ENCODE data around the gene RBBP9.
"Not testable (repeated sequence)": the region's sequence is repeated elsewhere in the genome, so short reads cannot be mapped to it uniquely, and the experiment has no call there.

The RBBP9 gene

DNA sequence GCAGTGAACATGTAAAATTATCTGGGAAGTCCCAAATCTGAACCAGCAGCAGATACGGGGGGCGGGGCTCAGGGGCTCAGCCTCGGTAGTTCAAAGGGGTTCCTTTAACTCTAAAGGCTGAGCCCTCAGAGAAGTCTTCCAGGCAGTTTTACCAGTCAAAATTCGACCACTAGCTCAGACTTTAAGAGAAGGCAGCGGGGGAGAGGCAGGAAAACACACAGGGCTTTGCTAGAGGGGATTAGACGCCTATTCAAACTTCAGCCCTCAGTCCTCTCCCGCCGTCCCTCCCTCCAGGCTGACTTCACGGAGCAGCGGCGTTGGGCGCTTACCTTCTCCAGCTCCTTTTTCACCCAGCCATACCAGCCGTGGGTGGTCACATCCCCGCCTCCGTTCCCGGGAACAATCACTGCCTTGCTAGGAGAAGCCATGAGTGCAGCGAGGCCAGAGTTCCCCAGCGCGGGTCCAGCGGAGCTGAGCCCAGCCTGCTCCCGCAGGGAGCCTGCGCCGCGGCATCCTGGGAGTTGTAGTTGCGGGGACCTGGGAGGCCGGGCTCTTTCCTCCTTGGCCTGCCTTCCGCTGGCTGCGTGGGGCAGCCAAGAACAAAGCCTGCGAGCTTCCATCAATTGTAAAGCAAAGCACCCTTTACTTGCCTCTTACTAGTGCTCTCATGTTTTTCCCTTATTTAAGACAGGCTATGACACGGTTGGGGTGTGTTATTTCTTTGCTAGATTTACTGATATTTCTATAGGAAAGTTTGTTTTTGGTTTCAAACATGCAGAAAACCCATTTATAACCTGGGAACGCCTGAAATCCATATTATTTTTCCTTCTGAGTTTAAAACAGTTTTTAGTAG is at the start of gene RBBP9:
Gene RBBP9, minus strand, starts transcription at position 486 of the 853 bp plus-strand sequence. Its CDS starts 58 bp downstream, at position 428.
- peak; percentile 78 for DNase-seq (ENCODE audit: low spot score)

DNA sequence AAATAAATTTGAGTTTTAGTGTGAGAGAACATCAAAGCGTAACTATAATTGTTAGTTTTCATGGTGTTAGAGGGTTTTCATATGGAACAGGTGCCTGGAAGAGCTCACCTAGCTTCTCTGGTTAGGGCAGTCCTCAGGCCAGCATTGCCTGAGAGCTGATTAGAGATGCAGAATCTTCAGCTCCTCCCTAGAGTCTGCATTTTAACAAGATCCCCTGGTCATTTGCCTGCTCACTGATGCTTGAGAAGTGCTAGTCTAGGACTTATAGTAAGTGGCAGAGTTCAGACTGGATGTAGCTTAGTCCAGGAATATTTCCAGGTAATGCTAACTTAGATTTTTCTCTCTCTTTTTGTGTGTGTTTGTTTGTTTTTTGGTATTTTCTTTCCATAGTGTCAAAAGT is 48.5 kb upstream of the RBBP9 start:
- DNase-seq (ENCODE audit: low spot score), result no peak

DNA sequence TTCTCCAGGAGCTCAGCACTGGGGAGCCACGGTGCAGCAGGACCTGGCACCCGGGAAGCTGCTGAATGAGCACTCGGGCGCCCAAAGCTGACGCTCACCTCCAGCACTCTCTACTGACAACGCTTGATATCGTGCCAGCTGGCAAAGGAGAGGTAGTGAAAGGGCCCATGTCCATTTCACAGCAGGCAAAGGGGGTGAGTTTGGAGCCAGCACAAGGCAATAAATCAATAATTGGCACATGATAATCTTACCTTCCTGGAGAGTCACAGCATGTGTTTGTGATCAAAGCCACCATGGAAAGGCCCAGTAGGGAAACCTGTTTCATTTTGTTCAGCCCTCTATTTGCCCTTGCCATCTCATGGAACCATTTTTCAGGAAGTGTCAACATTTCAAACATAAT is 46.9 kb upstream of the RBBP9 start:
- no peak for DNase-seq (ENCODE audit: low spot score)

DNA sequence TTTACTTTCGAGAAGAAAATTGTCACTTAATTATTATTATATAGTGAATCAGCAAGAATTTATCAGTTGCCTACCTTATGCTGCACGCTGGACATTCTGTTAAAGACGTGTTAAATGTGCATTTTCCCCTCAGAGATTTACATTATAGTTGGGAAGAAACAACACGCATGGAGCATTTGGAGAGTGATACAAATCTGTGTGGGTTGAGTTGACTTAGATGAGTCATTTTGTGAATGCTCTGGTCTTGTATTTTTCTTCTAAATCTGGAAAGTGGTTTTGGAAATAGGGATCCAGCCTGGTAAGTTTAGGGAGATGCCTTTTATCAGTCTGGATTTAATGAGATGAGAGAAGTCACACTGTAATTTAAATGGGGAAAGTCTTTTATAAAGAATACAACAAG is 46.2 kb upstream of the RBBP9 start:
- DNase-seq (ENCODE audit: low spot score), result no peak

DNA sequence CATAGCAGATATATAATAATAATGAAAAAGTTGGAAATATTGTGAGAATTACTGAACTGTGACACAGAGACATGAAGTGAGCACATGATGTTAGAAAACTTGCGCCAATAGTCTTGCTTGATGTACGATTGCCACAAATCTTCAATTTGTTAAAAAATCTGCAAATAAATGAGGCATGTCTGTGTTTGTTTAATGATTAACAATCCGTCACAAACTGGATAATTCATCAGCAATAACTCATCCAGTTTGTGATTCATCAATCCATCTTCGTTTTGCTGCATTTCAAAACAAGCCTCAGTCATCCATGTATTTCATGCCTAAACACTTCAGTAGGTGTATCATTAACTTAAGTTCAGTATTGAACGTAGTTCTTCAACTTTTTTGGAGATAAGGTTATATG is 44.7 kb upstream of the RBBP9 start:
- no peak for DNase-seq (ENCODE audit: low spot score)

DNA sequence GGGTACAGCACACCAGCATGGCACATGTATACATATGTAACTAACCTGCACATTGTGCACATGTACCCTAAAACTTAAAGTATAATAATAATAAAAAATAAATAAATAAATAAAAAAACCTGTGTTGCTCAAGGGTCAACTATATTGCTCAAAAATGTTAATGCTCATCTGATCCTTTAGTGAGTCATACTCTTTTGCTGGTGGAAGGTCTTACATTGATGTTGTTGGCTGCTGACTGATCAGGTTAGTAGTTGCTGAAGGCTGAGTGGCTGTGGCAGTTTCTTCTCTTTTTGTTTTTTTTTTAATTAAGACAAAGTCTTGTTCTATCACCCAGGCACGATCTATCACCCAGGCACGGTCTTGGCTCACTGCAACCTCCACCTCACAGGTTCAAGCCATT is 40.6 kb upstream of the RBBP9 start:
- no peak for DNase-seq (ENCODE audit: low spot score)

DNA sequence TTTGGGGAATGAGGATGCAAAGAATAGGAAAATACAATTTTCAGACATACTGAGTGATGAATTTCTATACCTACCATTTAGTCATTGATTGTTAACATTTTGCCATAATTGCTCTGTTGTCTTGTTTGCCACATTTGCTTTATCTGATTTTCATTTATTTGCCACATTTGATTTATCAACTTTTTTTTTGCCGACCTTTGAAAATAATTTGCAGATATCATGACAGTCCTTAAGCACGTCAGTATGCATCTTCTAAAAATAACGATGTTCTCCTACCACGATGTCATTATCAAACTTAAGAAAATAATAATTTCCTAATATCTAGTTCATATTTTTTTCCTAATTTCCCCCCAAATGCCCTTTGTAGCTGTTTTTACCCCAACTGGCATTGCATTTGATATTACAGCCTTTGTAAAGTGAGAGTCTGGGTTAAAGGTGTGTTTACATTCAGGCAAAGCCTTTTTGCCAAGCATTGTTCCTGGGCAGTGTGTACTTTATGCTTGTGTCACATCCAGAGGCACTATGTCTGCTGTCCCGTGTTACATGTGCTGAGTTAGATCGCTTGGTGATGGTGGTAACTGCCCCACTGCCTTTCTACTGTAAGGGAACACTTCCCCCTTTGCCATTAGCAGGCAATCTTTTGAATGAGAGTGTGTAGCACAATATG is 37.1 kb upstream of the RBBP9 start:
- DNase-seq (ENCODE audit: low spot score), result no peak

DNA sequence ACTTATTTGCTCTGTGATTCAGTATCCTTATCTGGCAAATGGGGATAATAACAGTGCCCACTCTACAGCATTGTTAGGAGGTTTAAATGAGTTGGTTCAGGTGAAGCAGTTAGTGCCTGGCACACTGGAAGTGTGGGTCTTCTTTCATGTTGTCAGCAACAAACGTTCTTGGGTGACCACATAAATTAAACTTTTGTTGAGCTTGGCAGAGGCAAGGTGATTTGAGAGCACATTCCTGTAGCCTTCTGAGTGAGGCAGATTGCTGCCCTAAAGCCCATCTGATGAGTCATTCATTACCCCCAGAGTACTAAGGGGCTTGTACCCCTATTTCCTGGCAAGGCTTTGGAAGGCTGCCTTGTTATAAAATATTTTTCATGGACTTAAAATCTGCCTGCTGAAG is 36.5 kb upstream of the RBBP9 start:
- DNase-seq (ENCODE audit: low spot score), result no peak

DNA sequence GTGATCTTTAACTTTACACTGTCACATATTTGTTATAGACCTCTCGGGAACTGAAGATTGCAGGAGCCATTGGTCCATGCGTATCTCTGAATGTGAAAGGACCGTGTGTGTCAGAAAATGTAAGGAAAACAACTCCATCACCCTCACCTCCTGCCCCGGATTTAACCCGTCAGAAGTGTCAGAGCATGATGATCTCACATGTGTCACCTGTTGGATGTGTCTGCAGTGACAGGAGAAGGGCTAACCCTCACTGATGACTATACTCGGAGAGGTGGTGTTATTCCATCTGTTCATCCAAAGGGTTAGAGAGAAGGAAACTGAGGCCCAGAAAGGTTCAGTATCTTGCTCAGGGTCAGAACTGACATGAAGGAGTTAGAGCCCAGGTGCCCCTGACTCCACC is 35.6 kb upstream of the RBBP9 start:
- no peak for DNase-seq (ENCODE audit: low spot score)

DNA sequence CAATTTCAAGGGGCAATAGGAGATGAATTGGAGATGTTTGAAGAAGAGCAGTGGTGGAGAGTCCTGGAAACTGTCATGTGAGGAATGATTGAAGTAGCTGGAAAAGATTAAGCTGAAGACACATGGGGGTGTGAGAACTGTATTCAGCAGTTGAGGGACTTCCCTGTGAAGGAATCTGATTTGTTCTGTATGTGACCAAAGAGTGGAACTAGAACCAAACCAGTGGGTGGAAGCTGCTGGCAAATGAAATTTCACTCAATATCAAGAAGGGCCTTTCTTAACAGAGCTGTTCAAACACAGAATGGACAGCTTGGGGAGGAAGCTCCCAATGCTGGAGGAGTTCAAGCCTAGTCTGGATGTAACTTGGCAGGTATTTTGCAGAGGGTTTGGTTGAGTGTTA is 32.0 kb upstream of the RBBP9 start:
- DNase-seq (ENCODE audit: low spot score), result no peak

DNA sequence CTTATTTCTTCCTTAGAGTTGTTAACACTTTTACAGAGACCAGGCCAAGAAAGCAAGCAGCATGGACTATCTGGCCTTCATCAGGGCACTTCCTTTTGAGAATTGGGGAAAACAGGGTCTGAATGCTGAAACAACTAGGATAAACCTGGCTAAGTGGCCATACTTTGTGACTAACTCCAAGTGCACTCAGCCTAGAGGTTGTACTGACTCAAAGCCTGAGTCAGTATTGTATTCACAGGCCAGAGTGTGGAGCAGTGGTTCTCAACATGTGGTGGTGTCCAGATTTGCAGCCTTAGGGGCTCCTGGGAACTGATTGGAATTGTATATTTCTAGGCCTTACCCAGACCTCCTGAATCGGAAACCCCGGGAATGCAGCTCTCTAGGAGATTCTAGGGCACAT is 30.8 kb upstream of the RBBP9 start:
- no peak for DNase-seq (ENCODE audit: low spot score)

DNA sequence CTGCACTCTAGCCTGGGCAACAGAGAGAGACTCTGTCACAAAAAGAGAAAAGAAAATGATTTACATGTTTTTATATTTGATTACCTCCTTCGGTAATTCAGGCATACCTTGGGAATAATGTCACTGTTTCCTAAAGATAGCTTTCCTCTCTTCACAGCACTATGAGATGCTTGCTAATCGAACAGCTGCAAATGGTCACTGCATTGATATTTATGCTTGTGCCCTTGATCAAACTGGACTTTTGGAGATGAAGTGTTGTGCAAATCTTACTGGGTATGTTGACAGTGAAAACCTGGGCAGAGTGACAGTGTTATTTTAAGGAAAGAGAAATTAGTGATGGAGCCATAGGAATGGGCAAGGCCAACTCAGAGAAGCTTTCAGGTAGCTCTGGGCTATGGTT is 30.3 kb upstream of the RBBP9 start:
- no peak for DNase-seq (ENCODE audit: low spot score)

DNA sequence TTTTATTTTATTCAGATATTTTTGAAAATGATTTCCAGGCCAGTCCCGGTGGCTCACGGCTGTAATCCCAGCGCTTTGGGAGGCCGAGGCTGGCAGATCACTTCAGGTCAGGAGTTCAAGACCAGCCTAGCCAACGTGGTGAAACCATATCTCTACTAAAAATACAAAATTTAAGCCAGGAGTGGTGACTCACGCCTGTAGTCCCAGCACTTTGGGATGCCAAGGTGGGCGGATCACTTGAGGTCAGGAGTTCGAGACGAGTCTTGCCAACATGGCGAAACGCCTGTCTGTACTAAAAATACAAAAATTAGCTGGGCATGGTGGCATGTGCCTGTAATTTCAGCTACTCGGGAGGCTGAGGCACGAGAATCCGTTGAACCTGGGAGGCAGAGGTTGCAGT is 29.7 kb upstream of the RBBP9 start:
- DNase-seq (ENCODE audit: low spot score), result not testable (repeated sequence)

DNA sequence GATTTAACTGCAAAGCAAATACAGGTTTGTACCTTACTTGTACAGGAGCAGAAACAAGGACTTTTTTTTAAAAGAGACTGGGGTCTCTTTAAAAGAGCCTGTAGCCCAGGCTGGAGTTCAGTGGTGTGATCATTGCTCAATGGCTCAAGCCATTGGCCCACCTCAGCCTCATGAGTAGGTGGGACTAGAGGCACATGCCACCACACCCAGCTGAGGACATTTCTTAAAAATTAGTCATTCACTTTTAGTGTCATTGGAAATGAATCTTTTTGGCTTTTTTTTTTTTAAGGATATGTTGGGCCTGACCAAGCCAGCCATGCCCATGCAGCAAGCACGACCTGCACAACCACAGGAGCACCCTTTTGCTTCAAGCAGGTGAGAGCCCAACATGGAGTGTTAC is 27.6 kb upstream of the RBBP9 start:
- no peak for DNase-seq (ENCODE audit: low spot score)

DNA sequence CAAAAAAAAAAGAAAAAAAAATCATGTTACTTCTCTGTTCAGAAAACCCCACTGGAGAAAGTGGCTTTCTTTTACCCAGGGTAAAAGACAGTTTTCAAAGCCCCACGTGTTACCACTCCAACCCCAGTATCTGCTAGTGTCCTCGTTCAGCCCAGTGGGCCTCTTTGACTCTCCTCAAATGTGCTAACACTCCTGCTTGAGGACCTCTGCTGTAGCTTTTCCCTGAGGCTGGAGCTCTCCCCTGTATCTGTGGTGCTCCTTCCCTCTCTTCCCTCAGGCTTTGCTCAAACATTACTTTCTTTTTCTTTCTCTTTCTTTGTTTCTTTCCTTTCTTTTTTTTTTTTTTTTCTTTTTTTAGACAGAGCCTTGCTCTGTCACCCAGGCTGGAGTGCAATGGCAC is 26.0 kb upstream of the RBBP9 start:
- no peak for DNase-seq (ENCODE audit: low spot score)

DNA sequence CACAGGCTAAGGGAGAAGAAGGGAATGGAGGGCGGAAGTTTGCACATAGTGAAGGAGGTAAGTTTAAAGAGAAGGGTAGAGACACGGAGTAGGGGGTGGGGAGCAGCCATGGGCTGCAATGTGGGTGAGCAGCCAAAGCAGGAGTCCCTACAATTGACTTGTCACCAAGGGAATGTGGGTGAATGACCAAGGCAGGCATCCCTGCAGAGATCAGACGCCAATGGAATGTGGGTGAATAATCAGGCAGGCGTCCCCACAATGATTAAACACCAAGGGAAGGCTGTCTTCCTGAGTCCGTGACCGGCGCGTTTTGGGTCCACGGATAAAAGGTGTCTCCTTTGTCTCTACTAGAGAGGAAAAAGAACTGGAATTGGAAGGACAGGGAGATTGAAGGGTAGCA is 25.0 kb upstream of the RBBP9 start:
- not testable (repeated sequence) for DNase-seq (ENCODE audit: low spot score)

DNA sequence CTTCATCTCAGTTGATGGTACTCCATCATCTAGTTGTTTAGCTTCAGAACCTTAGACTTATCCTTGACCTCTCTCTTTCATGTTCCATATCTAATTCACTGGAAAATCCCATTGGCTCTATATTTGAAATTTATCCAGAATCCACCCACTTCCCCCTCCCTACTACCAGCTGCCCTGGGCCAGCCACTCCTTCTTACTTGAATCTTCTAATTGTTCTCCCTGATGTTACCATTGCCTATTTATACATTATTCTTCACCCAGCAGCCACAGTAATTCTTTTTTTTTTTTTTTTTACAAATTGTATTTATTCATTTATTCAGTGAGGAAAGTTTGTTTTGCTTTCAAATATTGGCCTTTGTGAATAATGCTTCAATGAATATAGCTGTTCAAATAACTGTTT is 18.9 kb upstream of the RBBP9 start:
- DNase-seq (ENCODE audit: low spot score), result no peak

DNA sequence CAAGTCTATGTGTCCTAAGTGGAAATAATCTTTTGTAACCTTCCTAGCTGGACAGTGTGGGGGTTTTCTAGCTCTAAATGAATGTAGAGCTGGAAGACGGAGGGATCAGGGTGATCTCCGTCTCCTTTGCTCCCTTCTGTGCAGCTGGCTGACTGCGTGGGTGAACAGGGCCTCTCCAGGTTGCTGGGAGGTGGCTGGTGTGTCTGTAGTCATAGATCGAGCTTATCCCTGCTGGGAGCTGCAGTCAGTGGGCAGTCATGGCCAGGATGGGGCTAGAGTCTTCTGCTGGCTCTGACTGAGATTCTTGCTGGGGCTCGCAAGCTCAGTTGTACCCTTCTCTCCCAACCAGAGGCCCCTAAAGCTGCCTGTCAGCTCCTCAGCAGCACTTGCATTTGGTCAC is 17.1 kb upstream of the RBBP9 start:
- no peak for DNase-seq (ENCODE audit: low spot score)

DNA sequence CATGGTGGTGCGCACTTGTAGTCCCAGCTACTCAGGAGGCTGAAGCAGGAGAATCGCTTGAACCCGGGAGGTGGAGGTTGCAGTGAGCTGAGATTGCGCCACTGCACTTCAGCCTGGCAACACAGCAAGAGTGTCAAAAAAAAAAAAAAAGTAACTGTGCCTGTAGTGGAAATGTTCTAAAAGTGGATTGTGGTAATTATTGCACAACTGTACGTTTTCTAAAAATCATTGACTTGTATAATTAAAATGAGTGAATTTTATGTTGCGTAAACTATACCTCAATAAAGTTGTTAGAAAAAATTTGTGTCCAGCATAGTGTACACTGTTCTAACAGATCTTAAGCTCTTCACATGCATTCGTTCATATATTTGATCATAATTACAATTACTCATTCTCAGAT is 16.2 kb upstream of the RBBP9 start:
- no peak for DNase-seq (ENCODE audit: low spot score)

DNA sequence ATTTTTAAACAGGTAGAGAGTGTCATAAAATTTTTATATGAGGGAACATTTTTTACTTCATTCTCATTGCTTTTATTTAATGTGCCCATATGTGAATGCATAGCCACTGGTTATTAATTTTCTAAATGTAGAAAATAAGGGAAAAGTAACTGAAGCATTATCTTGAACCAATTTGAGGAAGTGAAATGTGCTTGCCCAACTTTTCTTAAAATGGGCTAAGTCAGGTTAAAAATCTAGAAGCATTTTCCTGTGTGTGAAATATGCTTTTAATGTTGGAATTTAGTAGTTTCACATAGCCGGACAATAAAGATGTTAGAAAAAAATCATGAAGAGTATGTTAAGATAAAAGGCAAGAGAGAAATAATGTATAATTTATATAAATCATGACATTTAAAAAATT is 14.5 kb upstream of the RBBP9 start:
- no peak for DNase-seq (ENCODE audit: low spot score)

DNA sequence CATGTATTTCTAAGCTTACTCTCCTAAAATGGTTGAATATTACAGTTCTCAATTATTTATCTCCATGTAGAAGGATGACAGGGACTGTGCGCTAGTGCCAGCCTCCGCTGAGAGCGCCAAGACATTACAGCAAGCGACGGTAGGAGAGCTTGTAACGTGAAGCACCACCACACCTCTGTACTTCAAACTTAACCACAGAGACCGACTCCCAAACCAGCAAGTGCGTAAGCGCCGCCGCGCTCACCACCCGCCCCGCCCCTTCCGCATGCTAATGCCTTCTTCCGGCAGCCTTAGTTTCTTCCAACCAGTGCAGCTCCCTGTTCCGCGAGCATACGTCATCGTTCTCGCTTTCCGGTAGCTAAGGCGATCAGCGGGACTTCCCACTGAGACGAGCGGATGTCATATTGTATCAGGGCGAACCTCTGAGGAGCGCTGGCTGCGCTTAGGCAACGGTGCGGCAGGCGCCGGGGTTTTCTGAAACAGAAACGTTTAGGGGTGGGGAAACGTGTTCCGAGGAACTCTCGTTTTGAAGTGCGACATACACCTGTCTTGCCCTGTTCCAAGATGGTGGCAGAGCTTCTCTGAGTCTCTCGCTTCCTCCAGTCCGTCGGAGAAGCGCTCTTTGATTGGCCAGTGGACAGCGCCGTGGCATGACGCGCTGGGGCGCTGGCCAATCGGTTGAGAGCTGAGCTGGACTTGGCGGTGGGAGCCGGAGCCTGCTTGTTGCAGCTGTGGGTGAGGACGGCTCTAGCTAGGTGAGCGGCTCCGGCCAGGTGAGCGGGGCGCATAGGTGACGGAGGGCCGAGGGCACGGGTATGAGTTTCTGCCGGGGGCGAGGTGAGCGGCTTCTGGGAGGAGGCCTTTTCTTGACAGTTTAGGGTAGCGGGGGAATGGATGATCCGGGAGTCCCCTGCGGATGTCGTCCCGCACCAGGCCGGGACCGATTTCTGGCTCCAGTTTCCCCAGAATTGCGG is 10.5 kb upstream of the RBBP9 start, which contains the start of gene SEC23B:
Gene SEC23B, plus strand, starts transcription at position 723 of the 974 bp plus-strand sequence. CDS start 2,896 bp downstream, outside the sequence.
- peak; percentile 98 for DNase-seq (ENCODE audit: low spot score)

DNA sequence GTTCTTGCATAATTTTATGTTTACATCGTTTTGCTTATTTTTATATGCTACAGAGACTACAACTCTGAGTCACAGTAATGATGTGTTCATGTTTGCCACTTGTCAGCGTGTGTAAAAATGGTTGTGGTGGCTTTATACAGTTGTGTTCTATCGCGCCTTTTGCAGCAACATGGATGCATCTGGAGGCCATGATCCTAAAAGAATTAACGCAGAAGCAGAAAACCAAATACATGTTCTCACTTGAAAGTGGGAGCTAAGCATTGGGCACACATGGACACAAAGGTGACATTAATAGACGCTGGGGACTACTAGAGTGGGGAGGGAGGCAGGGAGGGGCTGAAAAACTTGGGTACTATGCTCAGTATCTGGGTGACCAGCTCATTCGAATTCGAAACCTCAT is 9.7 kb upstream of the RBBP9 start:
- DNase-seq (ENCODE audit: low spot score), result no peak
